GM19455 (cell line): ENCODE results near the gene TMEM235.
"Not testable (repeated sequence)": the region's sequence is repeated elsewhere in the genome, so short reads cannot be mapped to it uniquely, and the experiment has no call there.

Experiments
- ATAC-seq: cut with Tn5 transposase; IDR thresholded peaks from one replicate; pipeline ENCODE4 v1.9.1; 2021; ENCODE audit not compliant: unreplicated experiment

TMEM235 gene

DNA sequence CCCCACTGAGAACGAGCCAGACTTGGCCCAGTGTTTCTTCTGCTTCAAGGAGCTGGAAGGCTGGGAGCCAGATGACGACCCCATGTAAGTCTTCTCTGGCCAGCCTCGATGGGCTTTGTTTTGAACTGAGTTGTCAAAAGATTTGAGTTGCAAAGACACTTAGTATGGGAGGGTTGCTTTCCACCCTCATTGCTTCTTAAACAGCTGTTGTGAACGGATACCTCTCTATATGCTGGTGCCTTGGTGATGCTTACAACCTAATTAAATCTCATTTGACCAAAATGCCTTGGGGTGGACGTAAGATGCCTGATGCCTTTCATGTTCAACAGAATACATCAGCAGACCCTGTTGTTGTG is 16.7 kb upstream of the TMEM235 start:
- no peak for ATAC-seq

DNA sequence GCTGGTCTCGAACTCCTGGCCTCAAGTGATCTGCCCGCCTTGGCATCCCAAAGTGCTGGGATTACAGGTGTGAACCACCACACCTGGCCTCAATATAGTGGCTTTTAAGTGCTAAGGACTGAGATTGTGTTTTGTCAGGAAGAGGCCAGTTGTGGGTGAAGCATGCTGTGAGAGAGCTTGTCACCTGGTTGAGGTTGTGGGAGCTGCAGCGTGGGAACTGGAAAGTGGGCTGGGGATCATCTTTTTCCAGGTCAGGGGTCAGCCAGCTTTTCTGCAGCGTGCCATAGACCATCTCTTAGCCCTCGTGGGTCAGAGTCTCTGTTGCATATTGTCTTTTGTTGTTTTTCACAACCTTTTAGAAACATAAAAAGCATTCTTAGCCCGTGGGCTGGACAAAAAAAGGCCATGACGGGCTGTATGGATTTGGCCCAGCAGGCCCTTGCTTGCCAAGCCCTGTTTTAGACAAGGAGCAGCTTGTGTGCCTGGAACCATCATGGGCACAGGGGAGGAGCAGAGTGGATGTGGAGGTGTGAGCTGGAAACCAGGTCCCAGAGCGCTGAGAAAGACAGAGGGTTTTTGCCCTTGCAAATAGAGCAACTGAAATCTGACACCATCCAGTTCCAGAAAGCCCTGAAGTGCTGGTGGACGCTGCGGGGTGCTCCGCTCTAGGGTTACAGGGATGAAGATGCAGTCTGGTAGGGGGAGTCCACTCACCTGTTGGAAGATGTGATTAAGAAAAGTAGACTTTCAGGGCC is 11.9 kb upstream of the TMEM235 start:
- no peak for ATAC-seq

DNA sequence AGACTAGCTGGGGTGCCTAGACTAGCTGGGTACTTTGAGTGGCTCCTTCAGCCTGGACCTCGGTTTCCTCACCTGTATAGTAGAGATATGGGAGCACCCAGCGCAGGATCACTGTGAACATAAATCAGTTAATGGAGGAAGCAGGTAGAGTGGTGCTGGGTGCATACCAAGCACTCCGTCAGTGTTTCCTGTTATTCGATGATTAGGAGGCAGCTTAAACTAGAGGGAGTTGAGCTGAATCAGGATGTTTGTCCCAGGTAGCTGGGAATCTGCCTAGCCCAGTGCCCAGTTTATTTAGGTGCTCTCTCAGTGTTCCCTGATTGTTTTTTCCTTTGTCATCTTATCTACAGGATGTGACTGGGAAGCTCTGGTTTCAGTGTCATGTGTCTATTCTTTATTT is 8.4 kb upstream of the TMEM235 start:
- no peak for ATAC-seq

DNA sequence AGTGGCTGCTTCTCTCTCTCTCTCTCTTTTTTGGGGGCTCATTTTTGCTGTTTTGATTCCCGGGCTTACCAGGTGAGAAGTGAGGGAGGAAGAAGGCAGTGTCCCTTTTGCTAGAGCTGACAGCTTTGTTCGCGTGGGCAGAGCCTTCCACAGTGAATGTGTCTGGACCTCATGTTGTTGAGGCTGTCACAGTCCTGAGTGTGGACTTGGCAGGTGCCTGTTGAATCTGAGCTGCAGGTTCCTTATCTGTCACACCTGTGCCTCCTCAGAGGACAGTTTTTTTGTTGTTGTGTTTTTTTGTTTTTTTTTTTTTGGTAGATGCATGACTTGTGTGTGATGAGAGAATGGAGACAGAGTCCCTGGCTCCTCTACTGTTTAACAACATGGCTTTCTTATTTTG is 7.7 kb upstream of the TMEM235 start:
- no peak for ATAC-seq

DNA sequence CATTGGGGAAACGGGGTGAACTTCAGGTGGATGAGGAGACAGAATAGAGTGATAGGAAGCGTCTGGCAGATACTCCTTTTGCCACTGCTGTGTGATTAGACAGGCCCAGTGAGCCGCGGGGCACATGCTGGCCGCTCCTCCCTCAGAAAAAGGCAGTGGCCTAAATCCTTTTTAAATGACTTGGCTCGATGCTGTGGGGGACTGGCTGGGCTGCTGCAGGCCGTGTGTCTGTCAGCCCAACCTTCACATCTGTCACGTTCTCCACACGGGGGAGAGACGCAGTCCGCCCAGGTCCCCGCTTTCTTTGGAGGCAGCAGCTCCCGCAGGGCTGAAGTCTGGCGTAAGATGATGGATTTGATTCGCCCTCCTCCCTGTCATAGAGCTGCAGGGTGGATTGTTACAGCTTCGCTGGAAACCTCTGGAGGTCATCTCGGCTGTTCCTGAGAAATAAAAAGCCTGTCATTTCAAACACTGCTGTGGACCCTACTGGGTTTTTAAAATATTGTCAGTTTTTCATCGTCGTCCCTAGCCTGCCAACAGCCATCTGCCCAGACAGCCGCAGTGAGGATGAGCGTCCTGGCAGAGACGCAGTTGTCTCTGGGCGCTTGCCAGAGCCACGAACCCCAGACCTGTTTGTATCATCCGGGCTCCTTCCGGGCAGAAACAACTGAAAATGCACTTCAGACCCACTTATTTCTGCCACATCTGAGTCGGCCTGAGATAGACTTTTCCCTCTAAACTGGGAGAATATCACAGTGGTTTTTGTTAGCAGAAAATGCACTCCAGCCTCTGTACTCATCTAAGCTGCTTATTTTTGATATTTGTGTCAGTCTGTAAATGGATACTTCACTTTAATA is 7.0 kb upstream of the TMEM235 start:
- ATAC-seq: no peak

DNA sequence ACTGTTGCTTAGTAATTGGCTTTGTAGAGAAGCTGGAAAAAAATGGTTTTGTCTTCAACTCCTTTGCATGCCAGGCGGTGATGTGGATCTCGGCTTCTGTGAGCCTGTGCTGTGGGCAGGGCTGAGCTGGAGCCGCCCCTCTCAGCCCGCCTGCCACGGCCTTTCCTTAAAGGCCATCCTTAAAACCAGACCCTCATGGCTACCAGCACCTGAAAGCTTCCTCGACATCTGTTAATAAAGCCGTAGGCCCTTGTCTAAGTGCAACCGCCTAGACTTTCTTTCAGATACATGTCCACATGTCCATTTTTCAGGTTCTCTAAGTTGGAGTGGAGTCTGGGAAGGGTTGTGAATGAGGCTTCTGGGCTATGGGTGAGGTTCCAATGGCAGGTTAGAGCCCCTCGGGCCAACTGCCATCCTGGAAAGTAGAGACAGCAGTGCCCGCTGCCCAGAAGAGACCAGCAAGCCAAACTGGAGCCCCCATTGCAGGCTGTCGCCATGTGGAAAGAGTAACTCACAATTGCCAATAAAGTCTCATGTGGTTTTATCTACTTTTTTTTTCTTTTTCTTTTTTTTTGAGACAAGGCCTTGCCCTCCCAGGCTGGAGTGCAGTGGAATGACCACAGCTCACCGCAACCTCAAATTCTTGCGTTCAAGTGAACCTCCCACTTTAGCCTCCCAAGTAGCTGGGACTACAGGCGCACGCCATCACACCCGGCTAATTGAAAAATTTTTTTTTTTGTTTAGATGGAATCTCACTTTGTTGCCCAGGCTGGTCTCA is 6.2 kb upstream of the TMEM235 start:
- no peak for ATAC-seq

DNA sequence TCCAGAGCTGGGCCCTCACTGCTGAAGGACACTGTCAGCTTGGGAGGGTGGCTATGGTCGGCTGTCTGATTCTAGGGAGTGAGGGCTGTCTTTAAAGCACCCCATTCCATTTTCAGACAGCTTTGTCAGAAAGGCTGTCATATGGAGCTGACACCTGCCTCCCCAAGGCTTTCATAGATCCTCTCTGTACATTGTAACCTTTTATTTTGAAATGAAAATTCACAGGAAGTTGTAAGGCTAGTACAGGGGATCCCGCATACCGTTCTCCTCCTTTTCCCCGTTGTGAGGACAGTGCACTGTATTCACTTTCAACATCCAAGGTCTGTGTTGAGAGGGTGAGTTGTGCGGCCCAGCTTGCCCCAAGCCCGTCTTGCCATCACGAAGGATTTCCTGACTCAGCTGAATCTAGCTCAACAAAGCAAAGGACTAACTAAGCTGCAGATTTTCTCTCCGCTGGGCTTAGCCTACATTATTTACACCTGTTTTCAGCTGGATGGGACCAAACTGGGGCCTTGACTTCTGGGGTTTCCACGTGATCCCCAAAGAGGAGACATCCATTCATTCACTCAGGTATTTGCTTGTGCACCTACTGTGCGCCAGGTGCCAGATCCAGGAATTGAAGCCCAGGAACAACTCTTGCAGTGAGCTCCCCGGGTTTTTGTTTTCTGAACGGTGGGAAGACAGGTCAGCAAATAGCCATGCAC is 5.2 kb upstream of the TMEM235 start:
- no peak for ATAC-seq

DNA sequence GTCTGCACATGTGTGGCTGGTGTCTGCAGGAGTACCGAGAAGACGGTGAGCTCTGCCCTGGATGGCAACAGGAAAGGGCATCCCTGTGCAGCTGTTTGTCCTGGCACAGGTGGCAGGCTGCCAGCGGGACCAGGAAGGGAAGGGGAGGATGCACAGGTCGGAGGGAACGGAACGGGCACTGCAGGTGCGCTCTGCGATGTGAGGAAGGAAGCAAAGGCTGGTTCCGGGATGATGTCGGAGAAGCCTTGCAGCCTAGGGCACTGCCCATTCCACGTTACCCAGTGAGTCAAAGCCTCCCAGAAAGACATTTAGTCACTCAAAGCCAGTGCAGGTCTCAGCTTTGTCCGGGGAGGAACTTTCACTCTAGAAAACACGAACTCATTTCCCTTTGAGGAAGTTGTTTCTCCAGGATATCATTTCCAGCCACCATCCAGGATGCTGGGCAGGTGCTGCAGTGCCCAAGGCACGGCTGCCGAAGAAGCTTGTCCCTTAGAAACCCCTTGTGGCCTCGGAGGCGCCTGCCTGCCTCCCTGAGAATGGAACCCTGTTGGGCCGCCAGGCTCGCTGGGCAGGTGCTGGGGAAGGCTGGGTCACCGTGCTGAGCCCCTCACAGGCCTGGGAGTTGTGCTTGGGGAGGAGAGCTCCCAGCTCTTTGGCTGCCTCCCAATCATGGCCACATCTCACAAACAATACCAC is 4.5 kb upstream of the TMEM235 start:
- no peak for ATAC-seq

DNA sequence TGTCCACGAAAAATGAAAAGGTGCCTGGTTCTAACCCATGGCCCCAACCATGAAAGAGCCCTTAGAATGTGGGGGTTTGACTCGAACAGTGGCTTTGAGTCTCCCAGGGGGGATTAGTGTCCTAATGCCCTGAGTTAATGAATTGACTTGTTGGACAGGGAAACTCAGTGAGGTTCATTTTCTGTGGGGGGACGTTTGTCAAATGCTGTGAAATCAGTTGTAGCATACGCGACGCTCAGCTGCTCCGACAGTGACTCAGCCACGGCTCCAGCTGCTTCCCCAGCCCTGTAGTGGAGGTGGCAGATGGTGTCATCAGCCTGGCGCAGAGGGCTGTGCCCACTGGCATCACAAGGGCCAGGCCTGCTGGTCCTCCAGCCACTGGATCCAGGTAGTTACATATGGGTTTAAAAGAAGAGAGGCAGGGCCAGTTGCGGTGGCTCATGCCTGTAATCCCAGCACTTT is 3.9 kb upstream of the TMEM235 start:
- no peak for ATAC-seq

DNA sequence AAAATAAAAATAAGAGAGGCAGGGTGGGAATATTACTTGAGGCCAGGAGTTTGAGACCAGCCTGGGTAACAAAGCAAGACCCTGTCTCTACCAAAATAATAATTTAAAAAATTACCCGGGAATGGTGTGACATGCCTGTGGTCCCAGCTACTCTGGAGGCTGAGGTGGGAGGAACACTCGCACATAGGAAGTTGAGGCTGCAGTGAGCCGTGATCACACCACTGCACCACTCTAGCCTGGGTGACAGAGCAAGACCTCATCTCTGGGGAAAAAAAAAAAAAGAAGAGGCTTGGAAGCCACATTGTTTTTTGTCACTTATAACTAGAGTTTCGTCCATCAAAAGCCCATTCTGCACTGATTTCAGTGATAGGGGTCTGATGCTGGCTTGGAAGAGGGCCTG is 3.3 kb upstream of the TMEM235 start:
- no peak for ATAC-seq

DNA sequence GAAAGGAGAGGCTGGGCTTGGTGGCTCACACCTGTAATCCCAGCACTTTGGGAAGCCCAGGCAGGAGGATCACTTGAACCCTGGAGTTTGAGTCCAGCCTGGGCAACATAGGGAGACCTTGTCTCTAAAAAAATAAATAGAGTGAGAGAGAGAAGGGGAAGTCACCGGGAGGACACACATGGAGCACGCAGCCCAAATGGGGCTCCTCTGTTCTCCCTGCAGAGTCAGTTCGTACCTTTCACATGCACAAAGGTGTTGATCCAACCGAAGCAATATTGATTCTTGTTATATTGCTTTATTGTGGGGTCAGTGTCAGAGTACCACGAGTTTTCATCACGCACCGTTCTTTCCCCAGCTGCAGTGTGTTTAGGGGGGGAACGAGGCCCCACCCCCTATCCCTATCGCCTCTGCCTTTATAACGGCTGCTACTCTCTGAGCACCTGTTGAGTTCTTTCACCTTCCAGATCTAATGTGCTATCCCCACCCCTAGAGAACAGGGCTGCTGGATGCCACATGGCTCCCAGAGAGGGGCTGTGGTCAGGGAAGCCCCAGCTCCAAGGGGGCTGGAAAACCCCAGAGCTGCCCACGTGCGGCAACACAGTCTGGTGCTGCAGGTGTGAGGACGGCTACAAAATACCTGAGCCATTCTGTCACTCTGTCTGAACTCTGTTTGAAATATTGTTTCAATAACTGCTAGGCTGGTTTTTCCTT is 1.0 kb upstream of the TMEM235 start:
- no peak for ATAC-seq

DNA sequence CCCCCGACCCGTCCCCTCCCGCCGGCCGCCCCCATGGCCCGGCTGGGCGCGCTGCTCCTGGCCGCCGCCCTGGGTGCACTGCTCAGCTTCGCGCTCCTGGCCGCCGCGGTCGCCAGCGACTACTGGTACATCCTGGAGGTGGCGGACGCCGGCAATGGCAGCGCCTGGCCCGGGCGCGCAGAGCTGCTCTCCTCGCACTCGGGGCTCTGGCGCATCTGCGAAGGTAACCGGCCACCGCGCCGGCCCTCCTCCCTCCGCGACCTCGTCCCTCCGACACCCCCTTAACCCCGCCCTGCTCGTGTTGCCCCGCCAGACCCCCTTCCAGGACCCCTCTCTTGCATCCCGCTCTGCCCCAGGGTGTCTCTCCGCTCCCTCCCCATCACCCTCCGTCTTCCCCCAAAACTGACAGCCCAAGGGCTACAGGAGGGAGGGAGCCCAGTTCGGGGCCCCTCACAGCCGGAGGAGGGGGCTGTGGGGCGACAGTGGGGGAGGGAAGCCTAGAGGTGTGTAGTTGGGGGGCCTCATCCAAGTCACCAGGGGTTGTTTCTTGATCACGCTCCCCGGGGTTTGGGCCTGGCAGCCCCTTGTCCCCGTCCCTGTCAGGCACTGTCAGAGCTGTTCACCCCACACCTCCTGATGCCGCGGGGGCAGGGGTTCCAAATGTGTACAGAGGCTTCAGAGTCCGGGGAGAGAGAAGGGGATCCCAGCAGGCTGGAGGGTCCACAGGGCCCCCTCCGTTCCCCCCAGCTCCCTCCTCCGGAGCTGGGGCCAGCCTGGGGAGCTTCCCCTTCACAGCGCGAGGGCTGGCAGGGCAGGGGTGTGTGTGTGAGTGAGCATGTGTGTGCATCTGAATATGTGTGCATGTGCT is 794 bp downstream of the TMEM235 start:
- no peak for ATAC-seq

DNA sequence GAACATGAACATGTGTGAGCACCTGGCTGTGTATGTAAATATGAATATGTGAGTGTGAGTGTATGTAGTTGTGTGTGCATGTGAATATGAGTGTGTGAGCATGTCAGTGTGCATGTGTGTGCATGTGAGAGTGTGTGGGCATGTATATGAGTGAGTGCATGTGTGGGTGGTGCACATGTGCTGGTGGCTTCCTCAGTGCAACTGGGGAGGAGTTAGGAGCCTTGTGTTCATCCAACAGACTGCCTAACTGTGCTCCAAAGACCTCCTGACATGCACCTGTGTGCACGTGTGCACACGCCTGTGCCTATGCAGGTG is 1.4 kb downstream of the TMEM235 start:
- no peak for ATAC-seq

DNA sequence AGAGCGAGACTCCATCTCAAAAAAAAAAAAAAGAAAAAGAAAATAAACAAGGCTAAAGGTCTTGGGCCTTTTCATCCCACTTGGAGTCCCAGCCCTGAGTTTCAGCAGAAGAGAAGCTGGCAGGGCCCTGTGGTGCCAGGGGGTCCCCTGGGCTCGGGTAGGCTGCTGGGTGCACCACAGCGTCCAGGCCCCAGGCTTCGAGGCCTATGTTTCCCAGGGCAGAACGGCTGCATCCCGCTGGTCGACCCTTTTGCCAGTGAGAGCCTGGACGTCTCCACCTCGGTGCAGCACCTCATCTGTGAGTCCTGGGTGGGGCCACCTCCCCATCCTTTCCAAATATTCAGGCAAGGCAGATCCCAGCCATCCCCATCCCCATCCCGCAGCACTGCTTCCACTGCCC is 2.2 kb downstream of the TMEM235 start:
- ATAC-seq: no peak

DNA sequence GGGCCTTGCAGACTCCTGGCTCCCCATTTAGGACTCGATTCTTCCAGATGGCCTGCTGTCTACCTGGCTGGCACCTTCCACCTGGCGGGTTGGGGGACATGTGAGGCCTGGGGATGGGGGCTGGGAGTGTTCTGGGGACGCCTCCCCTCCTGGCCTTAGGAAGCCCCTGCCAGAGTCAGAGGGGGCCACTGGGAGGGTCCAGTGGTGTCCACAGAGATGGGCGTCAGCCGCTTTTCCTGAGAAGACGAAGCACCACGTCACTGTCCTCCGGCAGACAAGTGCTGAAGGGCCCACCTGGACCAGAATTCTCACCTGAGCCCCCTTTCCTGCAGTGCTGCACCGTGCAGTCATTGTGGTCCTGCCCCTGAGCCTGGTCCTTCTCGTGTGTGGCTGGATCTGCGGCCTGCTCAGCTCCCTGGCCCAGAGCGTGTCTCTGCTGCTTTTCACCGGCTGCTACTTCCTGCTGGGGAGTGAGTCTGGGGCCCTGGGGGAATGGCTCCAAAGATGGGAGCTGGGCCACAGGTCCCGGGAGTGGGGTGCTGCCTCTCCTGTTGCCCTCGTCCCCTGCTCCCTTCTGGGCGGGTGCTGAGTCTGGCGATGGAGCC is 2.9 kb downstream of the TMEM235 start:
- ATAC-seq: no peak

DNA sequence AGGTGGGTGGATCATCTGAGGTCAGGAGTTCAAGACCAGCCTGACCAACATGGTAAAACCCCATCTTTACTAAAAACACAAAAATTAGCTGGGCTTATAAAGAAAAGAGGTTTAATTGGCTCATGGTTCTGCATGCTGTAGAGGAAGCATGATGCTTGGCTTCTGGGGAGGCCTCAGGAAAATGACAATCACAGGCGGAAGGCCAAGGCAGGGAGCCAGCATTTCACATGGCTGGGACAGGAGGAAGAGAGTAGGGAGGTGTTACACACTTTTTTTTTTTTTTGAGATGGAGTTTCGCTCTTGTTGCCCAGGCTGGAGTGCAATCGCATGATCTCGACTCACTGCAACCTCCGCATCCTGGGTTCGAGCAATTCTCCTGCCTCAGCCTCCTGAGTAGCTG is 3.6 kb downstream of the TMEM235 start:
- not testable (repeated sequence) for ATAC-seq

DNA sequence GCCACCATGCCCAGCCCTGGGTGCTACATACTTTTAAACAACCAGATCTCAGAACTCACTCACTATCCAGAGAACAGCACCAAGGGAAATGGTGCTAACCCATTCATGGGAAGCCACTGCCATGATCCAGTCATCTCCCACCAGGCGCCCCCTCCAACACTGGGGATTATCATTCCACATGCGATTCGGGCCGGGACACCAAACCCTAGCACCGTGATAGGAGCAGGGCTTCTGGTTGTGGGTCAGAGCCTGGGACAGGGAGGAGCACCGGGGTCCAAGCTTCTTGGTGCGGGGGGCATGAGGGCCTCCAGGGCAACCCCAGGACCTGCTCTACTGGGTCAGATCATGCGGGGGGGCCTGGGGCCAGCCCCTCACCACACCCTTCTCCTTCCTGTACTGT is 4.5 kb downstream of the TMEM235 start:
- no peak for ATAC-seq

DNA sequence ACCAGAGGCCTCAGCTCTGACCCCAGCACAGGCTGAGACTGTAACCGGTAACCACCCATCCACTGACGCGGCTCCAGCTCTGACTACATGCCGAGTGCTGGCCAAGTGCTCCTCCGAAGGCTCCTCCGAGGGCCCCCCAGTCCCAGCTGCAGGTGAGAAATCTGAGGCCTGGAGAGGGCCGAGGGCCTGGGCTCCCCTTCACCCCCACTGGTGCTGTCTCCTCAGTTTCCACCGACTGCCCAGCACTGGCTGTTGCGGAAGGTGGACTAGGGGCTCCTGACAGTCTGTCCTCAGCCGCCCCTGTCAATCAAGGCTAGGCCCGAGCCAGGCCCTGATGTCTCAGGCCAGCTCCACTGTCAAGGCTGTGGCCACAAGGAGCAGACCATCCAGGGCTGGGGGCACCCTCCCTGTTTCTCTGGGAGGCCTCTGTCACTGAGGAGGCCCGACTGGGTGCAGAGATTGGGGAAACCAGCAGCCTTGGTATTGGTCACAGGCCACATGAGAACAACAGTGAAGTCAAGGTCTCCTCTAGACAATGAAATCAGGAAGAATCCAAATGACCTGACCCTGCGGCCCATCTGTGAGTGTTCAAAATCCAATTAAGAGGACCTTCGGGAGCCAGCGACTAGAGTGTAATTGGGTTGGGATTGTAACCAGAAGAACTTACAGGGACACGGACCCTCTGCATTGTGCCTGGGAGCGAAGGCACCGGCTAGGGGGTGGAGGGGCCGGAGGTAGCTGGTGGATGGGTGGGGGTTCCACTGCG is 5.1 kb downstream of the TMEM235 start:
- no peak for ATAC-seq
